Measurements from ENCODE around the gene TRMT112.

GRCh38 chr11:64284048-64284961, 33.1 kb downstream of the TRMT112 start, which contains the start of gene BAD:
- TF ChIP-seq CEBPB (IDR thresholded peaks at IDR 0.05; ENCODE audit: low read depth) (no peak), POLR2A (IDR thresholded peaks at IDR 0.05; ENCODE audit: borderline replicate concordance, extremely low read depth, insufficient read depth, insufficient read length) (peak; percentile 23), CTCF (IDR thresholded peaks at IDR 0.05 in 2 of 3, conservative IDR thresholded peaks at IDR 0.05 in 1 of 3; ENCODE audit: borderline replicate concordance in 1 of 3, insufficient read depth in 1 of 3, low read depth in 2 of 3, low read length in 2 of 3) (no peak), EZH2 (IDR thresholded peaks at IDR 0.05) (no peak)

Measured in HCT116 (cell line).